Measurements from ENCODE around the gene TRPM3. TPM values are rescaled to one million over a fixed set of nuclear protein-coding genes. Genes with fewer than 3 reads are reported as not detected.

Gene TRPM3
- polyA plus RNA-seq, 3 donors, result not detected

GRCh38 chr9:70868661-70869652 lies 252.5 kb downstream of the TRPM3 start:
- Mint-ChIP-seq H3K4me3 (no peak overlapping the region), H3K9me3 (peaks cover 0 to 4% (median 1%) of the 10 kb centered on the region in 7 donors), H3K36me3 (no peaks in the 10 kb centered on the region), H3K4me1 (no peaks in the 10 kb centered on the region), H3K27ac (no peak overlapping the region), H3K27me3 (ENCODE audit: low read depth in 3 of 3) (peaks cover 0 to 1% (median 0%) of the 10 kb centered on the region in 3 donors)
- WGBS (ENCODE audit: insufficient coverage), result 100% methylated on average over 4 of the region's 15 CpGs
- no peak overlapping the region for H3K4me2 ChIP-seq (replicated peaks; ENCODE audit: extremely low read depth, low read length, poor library complexity, severe bottlenecking)
- TF ChIP-seq CTCF (IDR thresholded peaks at IDR 0.05), result no peak
- H3K4me1 ChIP-seq (ENCODE audit: control insufficient read depth in 1 of 2, insufficient read depth in 2 of 2, low read length in 2 of 2), result no peaks in the 10 kb centered on the region
- H3K27ac ChIP-seq (ENCODE audit: low read depth in 1 of 2, low read length in 2 of 2), result no peak overlapping the region
- intact Hi-C loops (cut with micrococcal nuclease), result no loop called here
- H3K79me2 ChIP-seq (ENCODE audit: insufficient read depth, low read length), result no peaks in the 10 kb centered on the region
- no peaks in the 10 kb centered on the region for H4K20me1 ChIP-seq (ENCODE audit: insufficient read depth, low read length)
- H3K27me3 ChIP-seq (ENCODE audit: control insufficient read depth in 2 of 2, insufficient read depth in 2 of 2, low read length in 2 of 2), result no peaks in the 10 kb centered on the region
- no peak for DNase-seq
- H3K9ac ChIP-seq (ENCODE audit: insufficient read depth, low read length, poor library complexity, severe bottlenecking), result no peak overlapping the region
- H3K9me3 ChIP-seq (replicated peaks in 1 of 2; ENCODE audit: control insufficient read depth in 1 of 2, insufficient read depth in 1 of 2, low read length in 2 of 2), result no peaks in the 10 kb centered on the region
- no peak overlapping the region for H2AFZ ChIP-seq (ENCODE audit: insufficient read depth, low read depth, low read length, poor library complexity, severe bottlenecking)
- H3K36me3 ChIP-seq (replicated peaks in 1 of 2; ENCODE audit: control insufficient read depth in 1 of 2, insufficient read depth in 2 of 2, low read length in 2 of 2), result no peaks in the 10 kb centered on the region
- no peak overlapping the region for H3K4me3 ChIP-seq (replicated peaks in 1 of 3; ENCODE audit: low read depth in 2 of 3, low read length in 3 of 3)

- Histone ChIP-seq H2AFZ (ENCODE audit: insufficient read depth, low read depth, low read length, poor library complexity, severe bottlenecking) (no peak overlapping the region), H3K36me3 (replicated peaks in 1 of 2; ENCODE audit: control insufficient read depth in 1 of 2, insufficient read depth in 2 of 2, low read length in 2 of 2) (no peaks in the 10 kb centered on the region), H4K20me1 (ENCODE audit: insufficient read depth, low read length) (no peaks in the 10 kb centered on the region), H3K4me3 (replicated peaks in 1 of 3; ENCODE audit: low read depth in 2 of 3, low read length in 3 of 3) (no peak overlapping the region), H3K9ac (ENCODE audit: insufficient read depth, low read length, poor library complexity, severe bottlenecking) (no peak overlapping the region), H3K9me3 (replicated peaks in 1 of 2; ENCODE audit: control insufficient read depth in 1 of 2, insufficient read depth in 1 of 2, low read length in 2 of 2) (no peaks in the 10 kb centered on the region), H3K4me1 (ENCODE audit: control insufficient read depth in 1 of 2, insufficient read depth in 2 of 2, low read length in 2 of 2) (no peaks in the 10 kb centered on the region), H3K27ac (ENCODE audit: low read depth in 1 of 2, low read length in 2 of 2) (no peak overlapping the region), H3K4me2 (replicated peaks; ENCODE audit: extremely low read depth, low read length, poor library complexity, severe bottlenecking) (no peak overlapping the region), H3K79me2 (ENCODE audit: insufficient read depth, low read length) (no peaks in the 10 kb centered on the region), H3K27me3 (ENCODE audit: control insufficient read depth in 2 of 2, insufficient read depth in 2 of 2, low read length in 2 of 2) (no peaks in the 10 kb centered on the region)
- Mint-ChIP-seq H3K27ac (no peak overlapping the region), H3K4me1 (no peaks in the 10 kb centered on the region), H3K4me3 (no peak overlapping the region), H3K27me3 (ENCODE audit: low read depth in 3 of 3) (peaks cover 0 to 1% (median 0%) of the 10 kb centered on the region in 3 donors), H3K36me3 (no peaks in the 10 kb centered on the region), H3K9me3 (peaks cover 0 to 4% (median 1%) of the 10 kb centered on the region in 7 donors)
- no peak for TF ChIP-seq CTCF (IDR thresholded peaks at IDR 0.05)
- DNase-seq, result no peak
- no CpG with 5 or more reads among the region's 1 CpG for WGBS (ENCODE audit: insufficient coverage)
- intact Hi-C loops (cut with micrococcal nuclease), result no loop called here
These were observed 253.4 kb downstream of the TRPM3 start for GRCh38 chr9:70868041-70868440.

Measured in CD14-positive monocyte (primary cell).